K562 (cell line): Measurements from ENCODE around the gene SLC37A3. TPM values are rescaled to one million over a fixed set of nuclear protein-coding genes. Genes with fewer than 3 reads are reported as not detected.

Source experiments
- GATA2 ChIP-seq: sonication (generic); formaldehyde crosslinking; IDR thresholded peaks from 2 replicates; pipeline ENCODE4 v1.4.0; 2020; ENCODE audit warnings: mild to moderate bottlenecking, missing genetic modification reagents
- HDAC3 ChIP-seq: fragments of 450-650 bp; IDR thresholded peaks from 2 replicates; pipeline ENCODE4 v1.6.1; 2018; ENCODE audit warnings: borderline replicate concordance, mild to moderate bottlenecking, moderate library complexity; ENCODE audit not compliant: partially characterized antibody
- JUN ChIP-seq, 2 experiments: sonication (generic) in 1 of 2; formaldehyde crosslinking in 1 of 2; IDR thresholded peaks; 2 replicates each; pipeline versions ENCODE4 v1.6.1 to v1.8.0; 2012 to 2022; ENCODE audit warnings: borderline replicate concordance in 2 of 2, mild to moderate bottlenecking in 2 of 2, improper control_type of control experiment in 1 of 2, low read depth in 1 of 2, low read length in 1 of 2, missing genetic modification reagents in 1 of 2
- MAFF ChIP-seq: IDR thresholded peaks from 2 replicates; pipeline ENCODE4 v1.6.1; 2012; ENCODE audit warnings: low read length, improper control_type of control experiment
- PHF21A ChIP-seq: fragments of 450-650 bp; IDR thresholded peaks from 2 replicates; pipeline ENCODE4 v1.6.1; 2017; ENCODE audit warnings: low read depth, borderline replicate concordance
- POLR2H ChIP-seq: IDR thresholded peaks from 2 replicates; pipeline ENCODE4 v1.6.1; 2016; ENCODE audit warnings: missing genetic modification characterization, low read depth, mild to moderate bottlenecking, control low read depth, missing compliant biosample characterization, moderate library complexity
- RB1 ChIP-seq: fragments of 450-650 bp; IDR thresholded peaks from 2 replicates; pipeline ENCODE4 v1.6.1; 2017; ENCODE audit warnings: low read depth, mild to moderate bottlenecking
- TRIM28 ChIP-seq: fragments of 450-650 bp; IDR thresholded peaks from 2 replicates; pipeline ENCODE4 v1.6.1; 2017
- ZBTB17 ChIP-seq: fragments of 450-650 bp; formaldehyde crosslinking; IDR thresholded peaks from 2 replicates; pipeline ENCODE4 v1.4.0; 2020; ENCODE audit warnings: mild to moderate bottlenecking
- ZC3H8 ChIP-seq: fragments of 450-650 bp; IDR thresholded peaks from 2 replicates; pipeline ENCODE4 v1.6.1; 2017
- ZNF274 ChIP-seq: IDR thresholded peaks from 2 replicates; pipeline ENCODE4 v1.6.1; 2011; ENCODE audit warnings: low read depth, mild to moderate bottlenecking, low read length, moderate library complexity, borderline replicate concordance
- polyA plus RNA-seq, 8 experiments: library from polyadenylated mRNA; depleted of rRNA in 4 of 8; stranded (reverse) in 5 of 8; unstranded in 3 of 8; fragments of >200 nt; fragmentation: Nextera tagmentation in 2 of 8; fragmentation: Illumina TruSeq in 1 of 8; extraction: Ambion mirVana in 2 of 8; extraction: Trizol in 1 of 8; gene quantifications; 2 replicates each; pipeline versions ENCODE4 v1.2.1 to v1.2.3, GENCODE V29; 2011 to 2014; ENCODE audit warnings: inconsistent platforms in 1 of 8, missing spikeins in 1 of 8
- total RNA-seq, 7 experiments: library from RNA; depleted of rRNA in 6 of 7; stranded (reverse); fragments of >200 nt in 6 of 7; fragmentation: Illumina TruSeq in 2 of 7; extraction: Trizol in 2 of 7; gene quantifications; 2 replicates each; pipeline versions ENCODE4 v1.2.1 to v1.2.3, GENCODE V29; 2011 to 2021; ENCODE audit warnings: low replicate concordance in 1 of 7
- TF ChIP-seq, protein P1 (sequence below): fragments of 450-650 bp; IDR thresholded peaks from 2 replicates; pipeline ENCODE4 v1.6.1; 2016; ENCODE audit warnings: antibody characterized with exemption
- TF ChIP-seq, protein P2 (sequence below): fragments of 450-650 bp; IDR thresholded peaks from 2 replicates; pipeline ENCODE4 v1.6.1; 2018; ENCODE audit warnings: mild to moderate bottlenecking, low read depth; ENCODE audit not compliant: partially characterized antibody
- TF ChIP-seq, protein P3 (sequence below): sonication (generic); formaldehyde crosslinking; IDR thresholded peaks from 2 replicates; pipeline ENCODE4 v1.8.0; 2022; ENCODE audit warnings: mild to moderate bottlenecking, low read depth, missing genetic modification reagents
- TF ChIP-seq, protein P4 (sequence below): fragments of 200-800 bp; sonication (Bioruptor generic); IDR thresholded peaks from 2 replicates; pipeline ENCODE4 v1.6.1; 2017; ENCODE audit warnings: missing genetic modification characterization, missing compliant biosample characterization
- TF ChIP-seq, protein P5 (sequence below): fragments of 450-650 bp; IDR thresholded peaks from 2 replicates; pipeline ENCODE4 v1.6.1; 2014; ENCODE audit warnings: low read depth, mild to moderate bottlenecking, moderate library complexity, borderline replicate concordance
- TF ChIP-seq, protein P6 (sequence below): fragments of 250-450 bp; sonication (Bioruptor Pico); IDR thresholded peaks from 2 replicates; pipeline ENCODE4 v1.5.0; 2022; ENCODE audit warnings: mild to moderate bottlenecking

The SLC37A3 gene
- total and polyA plus RNA-seq, 9 of the 15 experiments (the other 6 are each of a cell fraction or from before 2014, with no cell fraction given): 11.7 to 59.1 (median 26.8) TPM

DNA sequence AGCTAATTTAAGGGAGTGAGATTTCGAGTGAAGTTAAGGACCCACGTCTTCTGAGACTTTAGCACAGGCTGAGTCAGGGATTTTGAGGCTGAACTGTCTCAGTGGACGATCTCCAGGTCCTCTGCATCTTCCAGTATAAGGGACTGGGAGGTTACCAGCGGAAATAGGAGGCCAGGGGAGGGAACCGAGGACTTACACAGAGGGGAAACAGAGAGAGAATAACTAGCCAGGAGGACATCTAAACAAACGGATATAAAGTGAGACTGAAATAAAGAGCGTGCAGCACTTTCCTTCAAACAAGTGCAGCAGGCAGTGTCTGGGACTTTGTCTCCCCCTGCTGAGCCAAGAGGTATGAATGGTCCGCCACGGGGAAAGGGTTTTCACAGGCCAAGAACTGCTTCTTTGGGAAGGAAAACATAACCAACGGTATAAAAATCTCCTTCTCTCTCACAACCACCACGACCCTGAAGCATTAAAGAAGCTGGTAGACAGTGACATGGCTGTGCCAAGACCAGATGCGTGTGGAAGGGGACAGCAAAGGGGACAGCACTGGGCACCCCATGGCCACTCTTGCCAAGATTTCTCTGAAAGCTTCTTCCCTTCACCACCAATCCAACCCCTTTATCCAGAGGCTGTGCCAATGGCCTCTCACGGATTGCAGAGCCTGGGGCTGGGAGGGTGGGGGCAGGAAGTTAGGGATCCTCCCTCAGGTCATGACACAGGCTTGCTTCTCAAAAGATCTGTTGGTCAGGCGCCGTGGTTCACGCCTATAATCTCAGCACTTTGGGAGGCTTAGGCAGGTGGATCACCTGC, 72.0 kb downstream of the SLC37A3 start (continued):
- TF ChIP-seq PHF21A (0 out of 2 replicates have a peak, but pooled peaks have one; percentile 36), POLR2H (tag) (no peak), JUN (IDR thresholded peaks at IDR 0.05; ENCODE audit: borderline replicate concordance, low read depth, low read length) (0 out of 2 replicates have a peak, but pooled peaks have one; percentile 13), JUN (CRISPR knock-in tag; IDR thresholded peaks at IDR 0.05; ENCODE audit: borderline replicate concordance) (no peak), ZNF274 (no peak), MAFF (peak; percentile 77), HDAC3 (no peak), RB1 (peak; percentile 67; the same call in 1 of the 2 replicates), TRIM28 (peak; percentile 40; the same call in 1 of the 2 replicates), GATA2 (CRISPR knock-in tag) (no peak), ZBTB17 (CRISPR knock-in tag) (0 out of 2 replicates have a peak, but pooled peaks have one; percentile 31), ZC3H8 (no peak)
- TF ChIP-seq, protein P1, sequence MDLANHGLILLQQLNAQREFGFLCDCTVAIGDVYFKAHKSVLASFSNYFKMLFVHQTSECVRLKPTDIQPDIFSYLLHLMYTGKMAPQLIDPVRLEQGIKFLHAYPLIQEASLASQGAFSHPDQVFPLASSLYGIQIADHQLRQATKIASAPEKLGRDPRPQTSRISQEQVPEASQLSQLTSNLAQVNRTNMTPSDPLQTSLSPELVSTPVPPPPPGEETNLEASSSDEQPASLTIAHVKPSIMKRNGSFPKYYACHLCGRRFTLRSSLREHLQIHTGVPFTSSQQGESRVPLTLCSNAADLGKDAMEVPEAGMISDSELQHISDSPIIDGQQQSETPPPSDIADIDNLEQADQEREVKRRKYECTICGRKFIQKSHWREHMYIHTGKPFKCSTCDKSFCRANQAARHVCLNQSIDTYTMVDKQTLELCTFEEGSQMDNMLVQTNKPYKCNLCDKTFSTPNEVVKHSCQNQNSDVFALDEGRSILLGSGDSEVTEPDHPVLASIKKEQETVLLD: 0 out of 2 replicates have a peak, but pooled peaks have one; percentile 44
- TF ChIP-seq, protein P2, sequence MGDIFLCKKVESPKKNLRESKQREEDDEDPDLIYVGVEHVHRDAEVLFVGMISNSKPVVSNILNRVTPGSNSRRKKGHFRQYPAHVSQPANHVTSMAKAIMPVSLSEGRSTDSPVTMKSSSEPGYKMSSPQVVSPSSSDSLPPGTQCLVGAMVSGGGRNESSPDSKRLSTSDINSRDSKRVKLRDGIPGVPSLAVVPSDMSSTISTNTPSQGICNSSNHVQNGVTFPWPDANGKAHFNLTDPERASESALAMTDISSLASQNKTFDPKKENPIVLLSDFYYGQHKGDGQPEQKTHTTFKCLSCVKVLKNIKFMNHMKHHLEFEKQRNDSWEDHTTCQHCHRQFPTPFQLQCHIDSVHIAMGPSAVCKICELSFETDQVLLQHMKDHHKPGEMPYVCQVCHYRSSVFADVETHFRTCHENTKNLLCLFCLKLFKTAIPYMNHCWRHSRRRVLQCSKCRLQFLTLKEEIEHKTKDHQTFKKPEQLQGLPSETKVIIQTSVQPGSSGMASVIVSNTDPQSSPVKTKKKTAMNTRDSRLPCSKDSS: no peak
- TF ChIP-seq, protein P3, sequence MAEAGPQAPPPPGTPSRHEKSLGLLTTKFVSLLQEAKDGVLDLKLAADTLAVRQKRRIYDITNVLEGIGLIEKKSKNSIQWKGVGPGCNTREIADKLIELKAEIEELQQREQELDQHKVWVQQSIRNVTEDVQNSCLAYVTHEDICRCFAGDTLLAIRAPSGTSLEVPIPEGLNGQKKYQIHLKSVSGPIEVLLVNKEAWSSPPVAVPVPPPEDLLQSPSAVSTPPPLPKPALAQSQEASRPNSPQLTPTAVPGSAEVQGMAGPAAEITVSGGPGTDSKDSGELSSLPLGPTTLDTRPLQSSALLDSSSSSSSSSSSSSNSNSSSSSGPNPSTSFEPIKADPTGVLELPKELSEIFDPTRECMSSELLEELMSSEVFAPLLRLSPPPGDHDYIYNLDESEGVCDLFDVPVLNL (CRISPR knock-in tag): no peak
- TF ChIP-seq, protein P4, sequence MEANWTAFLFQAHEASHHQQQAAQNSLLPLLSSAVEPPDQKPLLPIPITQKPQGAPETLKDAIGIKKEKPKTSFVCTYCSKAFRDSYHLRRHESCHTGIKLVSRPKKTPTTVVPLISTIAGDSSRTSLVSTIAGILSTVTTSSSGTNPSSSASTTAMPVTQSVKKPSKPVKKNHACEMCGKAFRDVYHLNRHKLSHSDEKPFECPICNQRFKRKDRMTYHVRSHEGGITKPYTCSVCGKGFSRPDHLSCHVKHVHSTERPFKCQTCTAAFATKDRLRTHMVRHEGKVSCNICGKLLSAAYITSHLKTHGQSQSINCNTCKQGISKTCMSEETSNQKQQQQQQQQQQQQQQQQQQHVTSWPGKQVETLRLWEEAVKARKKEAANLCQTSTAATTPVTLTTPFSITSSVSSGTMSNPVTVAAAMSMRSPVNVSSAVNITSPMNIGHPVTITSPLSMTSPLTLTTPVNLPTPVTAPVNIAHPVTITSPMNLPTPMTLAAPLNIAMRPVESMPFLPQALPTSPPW: peak; percentile 48
- TF ChIP-seq, protein P5, sequence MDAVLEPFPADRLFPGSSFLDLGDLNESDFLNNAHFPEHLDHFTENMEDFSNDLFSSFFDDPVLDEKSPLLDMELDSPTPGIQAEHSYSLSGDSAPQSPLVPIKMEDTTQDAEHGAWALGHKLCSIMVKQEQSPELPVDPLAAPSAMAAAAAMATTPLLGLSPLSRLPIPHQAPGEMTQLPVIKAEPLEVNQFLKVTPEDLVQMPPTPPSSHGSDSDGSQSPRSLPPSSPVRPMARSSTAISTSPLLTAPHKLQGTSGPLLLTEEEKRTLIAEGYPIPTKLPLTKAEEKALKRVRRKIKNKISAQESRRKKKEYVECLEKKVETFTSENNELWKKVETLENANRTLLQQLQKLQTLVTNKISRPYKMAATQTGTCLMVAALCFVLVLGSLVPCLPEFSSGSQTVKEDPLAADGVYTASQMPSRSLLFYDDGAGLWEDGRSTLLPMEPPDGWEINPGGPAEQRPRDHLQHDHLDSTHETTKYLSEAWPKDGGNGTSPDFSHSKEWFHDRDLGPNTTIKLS: no peak
- TF ChIP-seq, protein P6, sequence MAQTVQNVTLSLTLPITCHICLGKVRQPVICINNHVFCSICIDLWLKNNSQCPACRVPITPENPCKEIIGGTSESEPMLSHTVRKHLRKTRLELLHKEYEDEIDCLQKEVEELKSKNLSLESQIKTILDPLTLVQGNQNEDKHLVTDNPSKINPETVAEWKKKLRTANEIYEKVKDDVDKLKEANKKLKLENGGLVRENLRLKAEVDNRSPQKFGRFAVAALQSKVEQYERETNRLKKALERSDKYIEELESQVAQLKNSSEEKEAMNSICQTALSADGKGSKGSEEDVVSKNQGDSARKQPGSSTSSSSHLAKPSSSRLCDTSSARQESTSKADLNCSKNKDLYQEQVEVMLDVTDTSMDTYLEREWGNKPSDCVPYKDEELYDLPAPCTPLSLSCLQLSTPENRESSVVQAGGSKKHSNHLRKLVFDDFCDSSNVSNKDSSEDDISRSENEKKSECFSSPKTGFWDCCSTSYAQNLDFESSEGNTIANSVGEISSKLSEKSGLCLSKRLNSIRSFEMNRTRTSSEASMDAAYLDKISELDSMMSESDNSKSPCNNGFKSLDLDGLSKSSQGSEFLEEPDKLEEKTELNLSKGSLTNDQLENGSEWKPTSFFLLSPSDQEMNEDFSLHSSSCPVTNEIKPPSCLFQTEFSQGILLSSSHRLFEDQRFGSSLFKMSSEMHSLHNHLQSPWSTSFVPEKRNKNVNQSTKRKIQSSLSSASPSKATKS (CRISPR knock-in tag): no peak
